ENCODE measurements around the gene MIA3. TPM values are rescaled to one million over a fixed set of nuclear protein-coding genes. Genes with fewer than 3 reads are reported as not detected.

Gene MIA3
- total and polyA plus RNA-seq, 9 of the 15 experiments (the other 6 are each of a cell fraction or from before 2014, with no cell fraction given) = 21.6 to 89.4 (median 40.8) TPM

DNA sequence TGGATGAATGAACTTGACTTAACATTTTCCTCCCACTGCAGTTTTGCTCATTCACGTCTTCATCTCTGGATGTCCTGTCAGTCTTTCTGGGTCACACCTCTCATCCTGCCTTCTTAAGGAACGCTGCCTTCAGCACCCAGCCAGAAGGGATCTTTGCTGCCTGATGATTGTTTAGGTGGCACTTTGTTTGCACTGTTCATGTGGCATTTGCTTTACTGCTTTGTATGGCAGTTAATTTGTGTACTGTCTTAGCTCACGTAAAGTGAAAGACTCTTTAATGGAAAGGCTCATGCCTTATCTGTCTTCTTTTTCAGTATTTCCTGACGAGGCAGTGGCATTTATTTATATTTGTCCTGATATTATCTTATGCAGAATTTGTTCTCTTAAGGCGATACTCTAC lies 4.9 kb downstream of the MIA3 start (continued):
- TF ChIP-seq, protein P1, sequence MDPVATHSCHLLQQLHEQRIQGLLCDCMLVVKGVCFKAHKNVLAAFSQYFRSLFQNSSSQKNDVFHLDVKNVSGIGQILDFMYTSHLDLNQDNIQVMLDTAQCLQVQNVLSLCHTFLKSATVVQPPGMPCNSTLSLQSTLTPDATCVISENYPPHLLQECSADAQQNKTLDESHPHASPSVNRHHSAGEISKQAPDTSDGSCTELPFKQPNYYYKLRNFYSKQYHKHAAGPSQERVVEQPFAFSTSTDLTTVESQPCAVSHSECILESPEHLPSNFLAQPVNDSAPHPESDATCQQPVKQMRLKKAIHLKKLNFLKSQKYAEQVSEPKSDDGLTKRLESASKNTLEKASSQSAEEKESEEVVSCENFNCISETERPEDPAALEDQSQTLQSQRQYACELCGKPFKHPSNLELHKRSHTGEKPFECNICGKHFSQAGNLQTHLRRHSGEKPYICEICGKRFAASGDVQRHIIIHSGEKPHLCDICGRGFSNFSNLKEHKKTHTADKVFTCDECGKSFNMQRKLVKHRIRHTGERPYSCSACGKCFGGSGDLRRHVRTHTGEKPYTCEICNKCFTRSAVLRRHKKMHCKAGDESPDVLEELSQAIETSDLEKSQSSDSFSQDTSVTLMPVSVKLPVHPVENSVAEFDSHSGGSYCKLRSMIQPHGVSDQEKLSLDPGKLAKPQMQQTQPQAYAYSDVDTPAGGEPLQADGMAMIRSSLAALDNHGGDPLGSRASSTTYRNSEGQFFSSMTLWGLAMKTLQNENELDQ (CRISPR knock-in tag; IDR thresholded peaks at IDR 0.05; ENCODE audit: borderline replicate concordance) = no peak
- TF ChIP-seq, protein P2, sequence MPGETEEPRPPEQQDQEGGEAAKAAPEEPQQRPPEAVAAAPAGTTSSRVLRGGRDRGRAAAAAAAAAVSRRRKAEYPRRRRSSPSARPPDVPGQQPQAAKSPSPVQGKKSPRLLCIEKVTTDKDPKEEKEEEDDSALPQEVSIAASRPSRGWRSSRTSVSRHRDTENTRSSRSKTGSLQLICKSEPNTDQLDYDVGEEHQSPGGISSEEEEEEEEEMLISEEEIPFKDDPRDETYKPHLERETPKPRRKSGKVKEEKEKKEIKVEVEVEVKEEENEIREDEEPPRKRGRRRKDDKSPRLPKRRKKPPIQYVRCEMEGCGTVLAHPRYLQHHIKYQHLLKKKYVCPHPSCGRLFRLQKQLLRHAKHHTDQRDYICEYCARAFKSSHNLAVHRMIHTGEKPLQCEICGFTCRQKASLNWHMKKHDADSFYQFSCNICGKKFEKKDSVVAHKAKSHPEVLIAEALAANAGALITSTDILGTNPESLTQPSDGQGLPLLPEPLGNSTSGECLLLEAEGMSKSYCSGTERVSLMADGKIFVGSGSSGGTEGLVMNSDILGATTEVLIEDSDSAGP (CRISPR knock-in tag; IDR thresholded peaks at IDR 0.05) = no peak
- TF ChIP-seq GABPB1 (CRISPR knock-in tag; IDR thresholded peaks at IDR 0.05) (no peak), IRF2 (CRISPR knock-in tag; IDR thresholded peaks at IDR 0.05) (no peak), JUNB (CRISPR knock-in tag; conservative IDR thresholded peaks at IDR 0.05) (no peak), SMARCA5 (IDR thresholded peaks at IDR 0.05) (no peak), RBM22 (IDR thresholded peaks at IDR 0.05; ENCODE audit: low read depth, low read length, poor library complexity, severe bottlenecking) (no peak), CHD1 (IDR thresholded peaks at IDR 0.05; ENCODE audit: low read length) (no peak)

DNA sequence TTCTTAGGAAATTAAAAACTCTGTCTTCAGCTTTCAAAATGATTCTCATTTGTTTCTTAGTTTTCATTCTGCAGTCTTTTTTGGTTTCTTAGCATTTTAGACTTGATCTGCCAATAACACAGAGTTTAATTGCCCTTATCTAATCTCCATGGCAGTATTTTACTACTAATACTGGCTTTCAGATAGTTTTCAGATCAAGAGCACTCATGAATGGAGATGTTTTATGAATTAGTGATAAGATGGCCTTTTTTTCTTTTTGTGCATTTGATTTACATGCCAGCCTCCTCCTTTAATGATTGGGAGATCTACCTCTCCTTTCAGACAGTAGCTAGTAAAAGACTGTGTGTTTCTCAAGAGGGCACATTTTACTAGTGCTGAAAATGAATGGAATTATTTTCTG lies 5.6 kb downstream of the MIA3 start:
- ATAC-seq (no peak), FAIRE-seq (no peak), DNase-seq (ENCODE audit: extremely low read depth in 1 of 4, low spot score in 3 of 4) (no peak)
- peaks cover 13% of the 10 kb centered on the region for H4K20me1 ChIP-seq (replicated peaks; ENCODE audit: control insufficient read depth, insufficient read depth, low read length)
- TF ChIP-seq MCM7 (IDR thresholded peaks at IDR 0.05) = no peak
- no peak for TF ChIP-seq BDP1 (IDR thresholded peaks at IDR 0.05; ENCODE audit: insufficient read depth, insufficient read length)
- no peak for TF ChIP-seq TRIM24 (IDR thresholded peaks at IDR 0.05)
- TF ChIP-seq ZC3H8 (IDR thresholded peaks at IDR 0.05) = no peak
- no peak overlapping the region for H2AFZ ChIP-seq (ENCODE audit: low read depth, low read length)
- no peak overlapping the region for H3K9ac ChIP-seq (ENCODE audit: insufficient read depth in 1 of 2, low read depth in 2 of 2, low read length in 2 of 2)
- CTCF ChIA-PET (ENCODE audit: low intra/inter-chr PET ratio) = no interaction called here
- no peaks in the 10 kb centered on the region for H3K9me1 ChIP-seq (ENCODE audit: control insufficient read depth, insufficient read depth, low read length)
- H3K4me2 ChIP-seq (ENCODE audit: insufficient read depth, low read length) = no peak overlapping the region
- peaks cover 3 to 8% of the 10 kb centered on the region in 2 experiments; a peak in 4 of 5 replicates for H3K4me1 ChIP-seq (replicated peaks in 1 of 2; ENCODE audit: control insufficient read depth in 2 of 2, insufficient read depth in 2 of 2, low read length in 2 of 2)
- BruUV-seq (replicated peaks) = no TSS peak
- POLR2A ChIA-PET = interaction anchor here (1.4 kb wide), 1 partner anchor 10 kb away, joined by 5 read pairs; no protein-coding TSS in a partner anchor
- H3K27ac ChIP-seq (ENCODE audit: extremely low read depth, low read depth, low read length) = no peak overlapping the region
- in situ Hi-C loops (cut with MboI) (no loop called here), intact Hi-C loops (cut with micrococcal nuclease) (no loop called here)
- H3K27me3 ChIP-seq (ENCODE audit: control insufficient read depth in 2 of 2, insufficient read depth in 2 of 2, low read length in 2 of 2) = no peaks in the 10 kb centered on the region
- peaks cover 29% of the 10 kb centered on the region for H3K79me2 ChIP-seq (ENCODE audit: control insufficient read depth, insufficient read depth, low read length)
- no peak overlapping the region for H3K4me3 ChIP-seq
- H3K9me3 ChIP-seq (replicated peaks; ENCODE audit: control insufficient read depth, insufficient read depth, low read depth, low read length) = no peaks in the 10 kb centered on the region
- H3K36me3 ChIP-seq (ENCODE audit: control insufficient read depth, insufficient read depth, low read length) = peaks cover 70% of the 10 kb centered on the region
